ENCODE results near the gene BRINP2. TPM values are rescaled to one million over a fixed set of nuclear protein-coding genes. Genes with fewer than 3 reads are reported as not detected.

Gene BRINP2
- total and polyA plus RNA-seq, 4 donors = 0.05 to 0.75 (median 0.36) TPM

GRCh38 chr1:177229781-177230180, 59.0 kb downstream of the BRINP2 start:
- no peak overlapping the region for H3K4me3 ChIP-seq (ENCODE audit: low read depth in 1 of 3, low read length in 3 of 3)
- H3K9me3 ChIP-seq (ENCODE audit: control insufficient read depth in 4 of 4, low read length in 3 of 4) = no peaks in the 10 kb centered on the region
- DNase-seq (ENCODE audit: low spot score) = no peak
- H3K36me3 ChIP-seq (ENCODE audit: control insufficient read depth in 4 of 4, insufficient read depth in 3 of 4, low read depth in 1 of 4, low read length in 3 of 4) = no peaks in the 10 kb centered on the region
- H3K4me1 ChIP-seq (ENCODE audit: control insufficient read depth in 4 of 4, insufficient read depth in 4 of 4, low read length in 3 of 4) = no peaks in the 10 kb centered on the region
- no peak overlapping the region for H3K27ac ChIP-seq (ENCODE audit: low read depth in 1 of 2, low read length in 2 of 2)
- WGBS = 97% methylated on average over 20 of the region's 20 CpGs
- TF ChIP-seq NR2F2 (IDR thresholded peaks at IDR 0.05) (no peak), GABPA (IDR thresholded peaks at IDR 0.05 in 1 of 2, conservative IDR thresholded peaks at IDR 0.05 in 1 of 2) (no peak), FOXA1 (IDR thresholded peaks at IDR 0.05) (no peak), TAF1 (conservative IDR thresholded peaks at IDR 0.05) (no peak), FOXA2 (IDR thresholded peaks at IDR 0.05) (no peak), RAD21 (IDR thresholded peaks at IDR 0.05) (no peak), JUND (IDR thresholded peaks at IDR 0.05) (no peak), SP1 (IDR thresholded peaks at IDR 0.05) (no peak)
- TF ChIP-seq, protein P1, sequence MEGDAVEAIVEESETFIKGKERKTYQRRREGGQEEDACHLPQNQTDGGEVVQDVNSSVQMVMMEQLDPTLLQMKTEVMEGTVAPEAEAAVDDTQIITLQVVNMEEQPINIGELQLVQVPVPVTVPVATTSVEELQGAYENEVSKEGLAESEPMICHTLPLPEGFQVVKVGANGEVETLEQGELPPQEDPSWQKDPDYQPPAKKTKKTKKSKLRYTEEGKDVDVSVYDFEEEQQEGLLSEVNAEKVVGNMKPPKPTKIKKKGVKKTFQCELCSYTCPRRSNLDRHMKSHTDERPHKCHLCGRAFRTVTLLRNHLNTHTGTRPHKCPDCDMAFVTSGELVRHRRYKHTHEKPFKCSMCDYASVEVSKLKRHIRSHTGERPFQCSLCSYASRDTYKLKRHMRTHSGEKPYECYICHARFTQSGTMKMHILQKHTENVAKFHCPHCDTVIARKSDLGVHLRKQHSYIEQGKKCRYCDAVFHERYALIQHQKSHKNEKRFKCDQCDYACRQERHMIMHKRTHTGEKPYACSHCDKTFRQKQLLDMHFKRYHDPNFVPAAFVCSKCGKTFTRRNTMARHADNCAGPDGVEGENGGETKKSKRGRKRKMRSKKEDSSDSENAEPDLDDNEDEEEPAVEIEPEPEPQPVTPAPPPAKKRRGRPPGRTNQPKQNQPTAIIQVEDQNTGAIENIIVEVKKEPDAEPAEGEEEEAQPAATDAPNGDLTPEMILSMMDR (IDR thresholded peaks at IDR 0.05; ENCODE audit: low read depth, low read length, missing input control) = no peak
- TF ChIP-seq, protein P2, sequence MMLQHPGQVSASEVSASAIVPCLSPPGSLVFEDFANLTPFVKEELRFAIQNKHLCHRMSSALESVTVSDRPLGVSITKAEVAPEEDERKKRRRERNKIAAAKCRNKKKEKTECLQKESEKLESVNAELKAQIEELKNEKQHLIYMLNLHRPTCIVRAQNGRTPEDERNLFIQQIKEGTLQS (IDR thresholded peaks at IDR 0.05) = no peak
- no peak overlapping the region for H3K9ac ChIP-seq (ENCODE audit: low read depth in 1 of 2, low read length in 2 of 2)
- no peaks in the 10 kb centered on the region for H3K27me3 ChIP-seq (ENCODE audit: control insufficient read depth in 4 of 4, insufficient read depth in 4 of 4, low read length in 3 of 4)

DNA sequence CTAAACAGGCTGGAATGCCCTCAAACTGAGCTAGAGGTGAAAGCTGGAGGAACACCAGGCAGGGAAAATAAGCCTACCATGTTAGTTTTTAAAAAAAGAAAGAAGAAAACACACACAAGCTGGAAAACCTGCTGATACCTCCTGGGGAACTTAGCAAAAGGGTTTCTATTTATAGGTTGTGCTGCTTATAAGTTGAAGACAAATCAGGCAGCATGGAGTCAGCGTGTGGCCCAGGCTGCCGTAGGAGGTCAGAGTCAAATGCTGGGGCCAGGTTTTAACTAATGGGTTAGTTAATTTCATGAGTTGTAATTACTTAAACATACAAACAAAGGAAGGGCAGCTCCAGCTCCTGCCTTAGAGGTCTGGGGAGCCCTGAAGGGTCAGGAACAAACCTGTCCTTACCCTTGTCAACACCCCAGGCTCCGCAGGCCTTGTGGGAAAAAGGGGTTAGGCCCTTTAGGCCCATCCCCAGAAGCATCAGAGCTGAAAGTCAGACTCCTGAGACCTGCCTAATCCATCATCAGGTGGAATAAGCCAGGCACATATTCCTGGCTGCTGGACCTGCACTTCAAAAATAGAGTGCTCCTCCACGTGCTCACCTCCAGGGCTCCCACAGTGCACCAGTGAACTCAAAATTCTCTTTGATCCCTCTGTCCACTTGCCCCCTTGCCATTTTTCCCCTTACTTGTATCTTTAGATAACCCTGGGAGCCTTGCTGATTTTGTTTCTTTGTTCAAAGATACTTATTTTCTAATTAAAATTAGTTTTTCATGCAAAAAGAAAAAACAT, 59.7 kb downstream of the BRINP2 start:
- TF ChIP-seq, protein P2 (IDR thresholded peaks at IDR 0.05) = no peak
- TF ChIP-seq FOXA2 (IDR thresholded peaks at IDR 0.05) = no peak
- TF ChIP-seq RAD21 (IDR thresholded peaks at IDR 0.05) = no peak
- TF ChIP-seq, protein P3, sequence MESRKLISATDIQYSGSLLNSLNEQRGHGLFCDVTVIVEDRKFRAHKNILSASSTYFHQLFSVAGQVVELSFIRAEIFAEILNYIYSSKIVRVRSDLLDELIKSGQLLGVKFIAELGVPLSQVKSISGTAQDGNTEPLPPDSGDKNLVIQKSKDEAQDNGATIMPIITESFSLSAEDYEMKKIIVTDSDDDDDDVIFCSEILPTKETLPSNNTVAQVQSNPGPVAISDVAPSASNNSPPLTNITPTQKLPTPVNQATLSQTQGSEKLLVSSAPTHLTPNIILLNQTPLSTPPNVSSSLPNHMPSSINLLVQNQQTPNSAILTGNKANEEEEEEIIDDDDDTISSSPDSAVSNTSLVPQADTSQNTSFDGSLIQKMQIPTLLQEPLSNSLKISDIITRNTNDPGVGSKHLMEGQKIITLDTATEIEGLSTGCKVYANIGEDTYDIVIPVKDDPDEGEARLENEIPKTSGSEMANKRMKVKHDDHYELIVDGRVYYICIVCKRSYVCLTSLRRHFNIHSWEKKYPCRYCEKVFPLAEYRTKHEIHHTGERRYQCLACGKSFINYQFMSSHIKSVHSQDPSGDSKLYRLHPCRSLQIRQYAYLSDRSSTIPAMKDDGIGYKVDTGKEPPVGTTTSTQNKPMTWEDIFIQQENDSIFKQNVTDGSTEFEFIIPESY (IDR thresholded peaks at IDR 0.05) = no peak
- TF ChIP-seq SP1 (IDR thresholded peaks at IDR 0.05) = no peak
- TF ChIP-seq HNF4A (conservative IDR thresholded peaks at IDR 0.05) = no peak
- TF ChIP-seq JUND (IDR thresholded peaks at IDR 0.05) = no peak
- TF ChIP-seq, protein P4, sequence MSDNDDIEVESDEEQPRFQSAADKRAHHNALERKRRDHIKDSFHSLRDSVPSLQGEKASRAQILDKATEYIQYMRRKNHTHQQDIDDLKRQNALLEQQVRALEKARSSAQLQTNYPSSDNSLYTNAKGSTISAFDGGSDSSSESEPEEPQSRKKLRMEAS (IDR thresholded peaks at IDR 0.05) = no peak
- Histone ChIP-seq H3K36me3 (ENCODE audit: control insufficient read depth in 4 of 4, insufficient read depth in 3 of 4, low read depth in 1 of 4, low read length in 3 of 4) (no peaks in the 10 kb centered on the region), H3K9ac (ENCODE audit: low read depth in 1 of 2, low read length in 2 of 2) (no peak overlapping the region), H3K4me3 (ENCODE audit: low read depth in 1 of 3, low read length in 3 of 3) (no peak overlapping the region), H3K27ac (ENCODE audit: low read depth in 1 of 2, low read length in 2 of 2) (no peak overlapping the region), H3K9me3 (ENCODE audit: control insufficient read depth in 4 of 4, low read length in 3 of 4) (no peaks in the 10 kb centered on the region), H3K4me1 (ENCODE audit: control insufficient read depth in 4 of 4, insufficient read depth in 4 of 4, low read length in 3 of 4) (no peaks in the 10 kb centered on the region), H3K27me3 (ENCODE audit: control insufficient read depth in 4 of 4, insufficient read depth in 4 of 4, low read length in 3 of 4) (no peaks in the 10 kb centered on the region)
- no peak for DNase-seq (ENCODE audit: low spot score)
- 91% methylated on average over 4 of the region's 4 CpGs for WGBS
